ENCODE results near the gene ANKRD10.

DNA sequence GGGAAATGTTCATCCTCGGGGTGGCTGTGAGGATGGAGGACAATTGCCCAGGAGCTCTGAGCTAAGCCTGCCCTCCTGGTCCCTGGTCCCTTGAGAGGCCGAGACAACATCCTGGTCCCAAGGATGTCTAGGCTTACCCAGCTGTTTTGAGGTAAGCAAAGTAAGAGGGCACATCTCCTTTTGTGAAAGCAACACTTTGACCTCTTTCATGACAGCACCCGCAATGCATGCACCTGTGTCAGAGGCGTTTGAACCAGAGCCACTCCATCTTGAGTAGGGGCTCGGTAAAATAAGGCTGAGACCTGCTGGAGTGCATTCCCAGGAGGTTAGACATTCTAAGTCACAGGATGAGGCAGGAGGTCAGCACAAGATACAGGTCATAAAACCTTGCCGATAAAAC is 43.1 kb upstream of the ANKRD10 start:
- TF ChIP-seq, protein P1, sequence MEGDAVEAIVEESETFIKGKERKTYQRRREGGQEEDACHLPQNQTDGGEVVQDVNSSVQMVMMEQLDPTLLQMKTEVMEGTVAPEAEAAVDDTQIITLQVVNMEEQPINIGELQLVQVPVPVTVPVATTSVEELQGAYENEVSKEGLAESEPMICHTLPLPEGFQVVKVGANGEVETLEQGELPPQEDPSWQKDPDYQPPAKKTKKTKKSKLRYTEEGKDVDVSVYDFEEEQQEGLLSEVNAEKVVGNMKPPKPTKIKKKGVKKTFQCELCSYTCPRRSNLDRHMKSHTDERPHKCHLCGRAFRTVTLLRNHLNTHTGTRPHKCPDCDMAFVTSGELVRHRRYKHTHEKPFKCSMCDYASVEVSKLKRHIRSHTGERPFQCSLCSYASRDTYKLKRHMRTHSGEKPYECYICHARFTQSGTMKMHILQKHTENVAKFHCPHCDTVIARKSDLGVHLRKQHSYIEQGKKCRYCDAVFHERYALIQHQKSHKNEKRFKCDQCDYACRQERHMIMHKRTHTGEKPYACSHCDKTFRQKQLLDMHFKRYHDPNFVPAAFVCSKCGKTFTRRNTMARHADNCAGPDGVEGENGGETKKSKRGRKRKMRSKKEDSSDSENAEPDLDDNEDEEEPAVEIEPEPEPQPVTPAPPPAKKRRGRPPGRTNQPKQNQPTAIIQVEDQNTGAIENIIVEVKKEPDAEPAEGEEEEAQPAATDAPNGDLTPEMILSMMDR (conservative IDR thresholded peaks at IDR 0.05) = no peak
- TF ChIP-seq ZFX (IDR thresholded peaks at IDR 0.05) = no peak
